ENCODE measurements around the gene MAPK1.
"Not testable (repeated sequence)": the region's sequence is repeated elsewhere in the genome, so short reads cannot be mapped to it uniquely, and the experiment has no call there.

DNA sequence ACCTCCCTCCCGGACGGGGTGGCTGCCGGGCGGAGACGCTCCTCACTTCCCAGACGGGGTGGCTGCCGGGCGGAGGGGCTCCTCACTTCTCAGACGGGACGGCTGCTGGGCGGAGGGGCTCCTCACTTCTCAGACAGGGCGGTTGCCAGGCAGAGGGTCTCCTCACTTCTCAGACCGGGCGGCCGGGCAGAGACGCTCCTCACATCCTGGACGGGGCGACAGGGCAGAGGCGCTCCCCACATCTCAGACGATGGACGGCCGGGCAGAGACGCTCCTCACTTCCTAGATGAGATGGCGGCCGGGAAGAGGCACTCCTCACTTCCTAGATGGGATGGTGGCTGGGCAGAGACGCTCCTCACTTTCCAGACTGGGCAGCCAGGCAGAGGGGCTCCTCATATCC is 16.5 kb upstream of the MAPK1 start:
- TF ChIP-seq, protein P1, sequence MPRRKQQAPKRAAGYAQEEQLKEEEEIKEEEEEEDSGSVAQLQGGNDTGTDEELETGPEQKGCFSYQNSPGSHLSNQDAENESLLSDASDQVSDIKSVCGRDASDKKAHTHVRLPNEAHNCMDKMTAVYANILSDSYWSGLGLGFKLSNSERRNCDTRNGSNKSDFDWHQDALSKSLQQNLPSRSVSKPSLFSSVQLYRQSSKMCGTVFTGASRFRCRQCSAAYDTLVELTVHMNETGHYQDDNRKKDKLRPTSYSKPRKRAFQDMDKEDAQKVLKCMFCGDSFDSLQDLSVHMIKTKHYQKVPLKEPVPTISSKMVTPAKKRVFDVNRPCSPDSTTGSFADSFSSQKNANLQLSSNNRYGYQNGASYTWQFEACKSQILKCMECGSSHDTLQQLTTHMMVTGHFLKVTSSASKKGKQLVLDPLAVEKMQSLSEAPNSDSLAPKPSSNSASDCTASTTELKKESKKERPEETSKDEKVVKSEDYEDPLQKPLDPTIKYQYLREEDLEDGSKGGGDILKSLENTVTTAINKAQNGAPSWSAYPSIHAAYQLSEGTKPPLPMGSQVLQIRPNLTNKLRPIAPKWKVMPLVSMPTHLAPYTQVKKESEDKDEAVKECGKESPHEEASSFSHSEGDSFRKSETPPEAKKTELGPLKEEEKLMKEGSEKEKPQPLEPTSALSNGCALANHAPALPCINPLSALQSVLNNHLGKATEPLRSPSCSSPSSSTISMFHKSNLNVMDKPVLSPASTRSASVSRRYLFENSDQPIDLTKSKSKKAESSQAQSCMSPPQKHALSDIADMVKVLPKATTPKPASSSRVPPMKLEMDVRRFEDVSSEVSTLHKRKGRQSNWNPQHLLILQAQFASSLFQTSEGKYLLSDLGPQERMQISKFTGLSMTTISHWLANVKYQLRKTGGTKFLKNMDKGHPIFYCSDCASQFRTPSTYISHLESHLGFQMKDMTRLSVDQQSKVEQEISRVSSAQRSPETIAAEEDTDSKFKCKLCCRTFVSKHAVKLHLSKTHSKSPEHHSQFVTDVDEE (CRISPR knock-in tag; IDR thresholded peaks at IDR 0.05), result not testable (repeated sequence)
- TF ChIP-seq RARB (CRISPR knock-in tag; IDR thresholded peaks at IDR 0.05); CREB5 (CRISPR knock-in tag; IDR thresholded peaks at IDR 0.05; ENCODE audit: low read depth); ZFP30 (CRISPR knock-in tag; IDR thresholded peaks at IDR 0.05); PPARA (CRISPR knock-in tag; IDR thresholded peaks at IDR 0.05; ENCODE audit: borderline replicate concordance); TOX (CRISPR knock-in tag; IDR thresholded peaks at IDR 0.05; ENCODE audit: borderline replicate concordance): not testable (repeated sequence)

All from SK-N-SH treated with all-trans-retinoic acid at 6 μM for 48 hours (cell line).